GM19099 (cell line): ENCODE data around the gene SPEG.

Experiments used
- POLR2A ChIP-seq: IDR thresholded peaks from 3 replicates; pipeline ENCODE4 v1.6.1; 2011; ENCODE audit warnings: low read depth; ENCODE audit not compliant: insufficient read length; ENCODE audit errors: extremely low read depth

The SPEG gene

GRCh38 chr2:219507581-219508443 lies 73.2 kb downstream of the SPEG start:
- TF ChIP-seq POLR2A: no peak

DNA sequence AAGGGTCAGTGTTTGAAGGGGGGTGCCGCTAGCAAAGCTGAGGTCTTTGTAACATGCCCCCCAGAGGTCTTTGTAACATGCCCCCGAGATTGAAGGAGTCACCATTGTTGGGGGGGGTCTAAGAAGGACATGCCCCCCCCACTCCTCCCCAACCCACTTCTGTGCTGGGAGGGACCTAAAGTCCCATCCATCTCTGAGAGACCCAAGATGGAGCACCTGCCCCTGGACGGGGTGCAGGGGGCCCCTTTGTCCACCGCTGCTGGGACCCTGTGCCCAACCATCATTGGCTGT lies 73.7 kb downstream of the SPEG start:
- no peak for TF ChIP-seq POLR2A

DNA sequence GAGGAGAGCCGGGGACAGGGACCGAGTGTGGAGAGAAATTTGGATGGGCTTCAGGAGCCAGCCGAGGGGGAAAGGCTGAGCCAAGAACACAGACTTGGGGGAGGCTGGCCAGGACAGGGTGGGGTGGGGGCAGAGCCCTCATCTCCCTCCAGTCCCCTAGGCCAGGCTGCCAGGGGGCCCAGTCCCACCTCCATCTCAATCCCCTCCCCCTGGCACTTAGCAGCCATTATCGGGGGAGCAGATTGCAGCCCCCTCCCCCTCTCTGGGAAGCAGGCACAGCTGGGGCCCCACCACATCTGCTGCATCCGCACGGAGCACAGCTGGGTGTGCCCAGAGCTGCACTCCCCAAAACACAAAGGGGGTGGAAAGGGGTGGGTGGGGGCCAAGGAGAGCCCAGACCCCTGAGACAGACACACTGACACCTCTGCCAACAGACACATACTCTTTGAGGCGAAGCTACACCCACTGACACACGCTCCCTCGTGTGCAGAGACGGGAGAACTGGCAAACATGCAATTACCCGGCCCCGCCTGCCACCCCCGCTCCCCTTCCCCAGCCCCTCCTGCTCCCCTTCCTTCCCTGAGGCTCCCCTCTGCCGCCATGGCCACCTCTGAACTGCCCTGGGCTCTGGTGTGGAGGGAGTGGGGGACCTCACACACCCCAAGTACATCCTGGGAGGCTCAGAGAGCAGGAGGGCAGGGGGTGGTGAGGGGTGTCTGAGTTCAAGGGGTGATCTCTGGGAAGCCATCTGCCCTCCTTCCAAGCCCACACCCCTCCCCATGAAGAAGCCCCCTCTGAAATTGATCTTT lies 74.5 kb downstream of the SPEG start:
- TF ChIP-seq POLR2A: no peak

- TF ChIP-seq POLR2A: no peak
Measured at GRCh38 chr2:219509780-219510511, 75.3 kb downstream of the SPEG start.

GRCh38 chr2:219510512-219511135 lies 76.0 kb downstream of the SPEG start:
- no peak for TF ChIP-seq POLR2A

DNA sequence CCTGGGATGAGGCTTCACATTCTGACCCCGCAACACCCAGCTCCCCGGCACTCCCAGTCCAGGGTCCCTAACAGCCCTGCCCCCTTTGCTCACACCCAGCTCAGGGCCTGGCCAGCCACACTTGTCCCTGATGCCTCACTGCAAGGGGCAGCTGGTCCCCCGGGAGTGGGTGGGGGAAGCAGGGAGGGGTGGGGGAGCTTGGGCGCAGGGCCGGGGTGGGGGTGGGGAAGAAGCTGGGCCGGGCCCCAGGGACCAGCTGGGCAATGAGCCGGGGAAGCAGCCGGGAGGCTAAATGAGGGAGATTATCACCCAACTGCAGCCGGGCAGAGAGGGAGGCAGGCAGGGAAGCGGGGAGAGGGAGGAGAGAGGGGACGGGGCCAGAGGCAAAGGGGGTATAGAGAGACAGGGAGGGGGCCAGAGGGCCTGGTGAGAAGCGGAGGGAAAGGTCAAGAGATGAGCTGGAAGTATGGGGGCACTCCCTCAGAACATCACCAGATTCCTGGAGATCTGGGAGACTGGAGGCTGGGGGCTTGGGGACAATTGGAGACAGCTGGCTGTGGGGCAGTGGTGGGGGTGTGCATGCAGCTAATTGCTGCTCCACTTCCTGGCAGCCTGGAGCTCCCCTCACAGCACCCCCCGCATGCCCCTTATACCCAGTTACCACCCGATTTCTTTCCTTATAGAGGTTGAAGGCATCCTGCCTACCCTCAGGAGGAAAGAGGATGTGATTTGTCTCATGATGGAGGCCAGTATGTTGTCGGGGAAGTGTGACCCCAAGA lies 77.1 kb downstream of the SPEG start:
- TF ChIP-seq POLR2A: no peak

DNA sequence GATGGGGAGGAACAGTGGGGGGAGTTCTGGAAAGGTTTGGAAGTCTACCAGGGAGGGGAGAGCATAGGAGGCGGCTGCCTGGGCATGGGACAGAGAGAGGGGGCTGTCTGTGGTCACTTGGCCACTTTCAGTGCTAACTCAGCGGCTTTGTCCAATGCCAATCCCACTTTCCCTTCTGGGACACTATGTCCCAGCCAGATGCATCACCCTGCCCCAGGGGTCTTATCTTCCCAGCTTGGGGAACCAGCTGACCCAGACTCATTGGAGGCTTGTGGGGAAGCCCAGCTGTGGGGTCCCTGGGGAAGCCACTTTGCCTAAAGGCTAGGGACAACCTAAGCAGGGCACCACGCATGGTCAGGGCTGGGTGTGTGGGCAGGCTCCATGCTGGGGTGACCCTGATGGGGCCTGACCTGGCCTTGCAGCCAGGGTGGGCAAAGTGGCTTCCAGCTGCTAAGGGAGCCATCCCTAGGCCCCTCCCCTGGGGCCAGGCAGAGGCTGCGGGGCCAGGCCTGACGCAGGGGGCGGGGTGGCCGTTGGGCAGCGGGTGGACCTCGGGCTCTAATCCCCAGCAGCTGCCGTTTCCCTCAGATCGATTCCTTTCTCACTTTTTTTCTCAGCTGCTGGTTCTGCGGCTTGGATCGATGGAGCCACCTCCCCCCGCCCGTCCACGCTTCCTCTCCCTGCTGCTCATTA lies 78.0 kb downstream of the SPEG start:
- TF ChIP-seq POLR2A: no peak

DNA sequence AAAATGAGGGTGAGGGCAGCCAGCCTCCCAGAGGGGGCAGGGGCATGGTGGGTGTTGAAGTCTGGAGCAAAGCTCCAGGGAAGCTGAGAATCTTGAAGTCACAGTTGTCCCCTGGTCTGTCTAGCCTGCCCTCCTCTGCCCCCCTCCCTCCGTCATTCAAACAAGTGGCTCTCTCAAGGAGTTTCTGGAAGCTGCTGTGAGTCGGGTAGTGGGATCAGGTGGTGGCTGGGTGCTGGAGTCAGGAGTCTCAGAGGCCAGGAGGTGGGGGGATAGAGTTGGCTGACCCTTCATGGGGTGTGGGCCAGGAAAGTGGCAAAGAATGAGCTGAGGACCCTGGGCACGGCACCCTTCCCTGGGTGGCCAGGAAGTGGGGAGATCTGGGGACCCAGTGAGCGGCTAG lies 79.1 kb downstream of the SPEG start:
- TF ChIP-seq POLR2A: no peak

DNA sequence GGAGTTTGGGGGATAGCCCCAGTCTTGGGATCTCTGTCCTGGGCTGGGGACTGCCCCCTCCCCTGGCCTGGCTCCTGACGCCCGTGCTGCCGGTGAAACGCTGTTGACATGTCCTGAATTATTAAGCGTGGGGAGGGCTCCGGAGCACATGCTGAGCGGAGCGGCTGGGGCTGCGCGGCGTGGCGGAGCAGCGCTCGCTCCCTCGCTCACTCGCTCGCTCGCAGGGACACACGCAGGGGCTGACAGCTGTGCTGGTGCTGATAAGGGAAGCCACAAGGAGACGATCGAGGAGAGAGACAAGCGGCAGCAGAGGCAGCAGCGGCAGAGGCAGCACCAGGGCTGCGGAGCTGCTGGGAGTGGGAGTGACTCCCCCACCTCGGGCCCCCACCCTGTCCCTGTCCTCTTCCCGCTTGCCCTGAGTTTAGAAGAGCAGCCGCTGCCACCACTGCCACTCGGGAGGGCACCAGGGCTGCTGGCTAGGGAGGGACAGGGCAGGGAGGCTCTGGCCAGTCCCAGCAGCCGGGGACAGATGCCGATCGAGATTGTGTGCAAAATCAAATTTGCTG lies 79.6 kb downstream of the SPEG start, which contains the start of gene ASIC4:
Gene ASIC4 (plus strand): TSS at position 287 of the 566 bp plus-strand sequence. CDS start 243 bp downstream, at position 530.
- TF ChIP-seq POLR2A: no peak

- no peak for TF ChIP-seq POLR2A
Measured at GRCh38 chr2:219514836-219515235, 80.2 kb downstream of the SPEG start.

DNA sequence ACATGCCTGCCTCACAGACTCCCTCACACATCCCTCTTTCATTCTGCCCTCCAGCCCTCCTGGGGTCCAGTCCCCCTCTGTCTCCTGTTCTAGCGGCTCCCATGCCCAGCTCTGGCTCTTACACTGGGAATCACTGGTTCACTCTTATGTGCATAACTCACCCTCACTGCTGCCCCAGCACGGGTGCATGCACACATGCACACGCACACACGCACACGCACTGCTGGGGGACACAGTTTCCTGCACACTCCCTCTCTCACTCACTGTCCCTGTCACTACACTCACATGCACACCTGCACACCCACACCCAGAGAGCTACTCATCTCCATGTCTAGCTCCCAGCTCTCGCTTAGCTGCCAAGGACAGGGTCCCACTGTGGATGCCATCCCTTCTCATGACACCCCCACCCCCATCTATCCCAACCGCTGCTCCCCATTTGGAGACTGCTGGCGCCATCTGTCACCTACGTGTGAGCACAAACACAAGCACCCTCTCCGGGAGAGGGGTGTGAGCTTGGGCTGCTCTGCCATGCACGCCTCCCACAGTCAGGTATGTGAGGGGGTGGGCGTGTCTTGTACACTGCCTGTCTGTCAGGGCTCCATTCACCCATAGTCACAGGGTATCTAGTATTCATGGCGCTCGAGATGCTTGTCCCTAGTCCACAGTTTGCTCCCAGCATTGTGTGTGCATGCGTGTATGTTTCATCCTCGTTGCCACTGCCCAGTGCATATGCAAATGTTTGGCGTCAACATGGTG lies 81.4 kb downstream of the SPEG start:
- TF ChIP-seq POLR2A: no peak

DNA sequence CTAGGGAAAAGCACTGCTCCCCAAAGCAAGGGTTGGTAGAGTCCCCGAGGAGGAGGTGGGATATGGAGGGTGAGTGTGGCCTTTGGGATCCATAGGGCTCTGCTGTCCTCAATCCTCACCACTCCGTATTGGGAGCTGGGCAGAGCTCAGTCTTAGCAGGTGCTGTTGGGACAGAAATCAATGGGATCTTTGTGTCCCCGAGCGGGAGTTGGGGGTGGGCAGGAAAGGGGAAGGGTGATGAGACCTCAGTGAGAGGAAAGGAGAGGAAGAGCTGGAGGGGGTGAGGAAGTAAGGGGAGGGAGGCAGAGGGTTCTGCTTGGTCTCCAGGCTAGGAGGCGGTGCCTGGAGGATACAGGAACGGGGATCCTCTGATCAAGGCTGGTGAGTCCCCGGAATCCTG lies 82.2 kb downstream of the SPEG start:
- no peak for TF ChIP-seq POLR2A

DNA sequence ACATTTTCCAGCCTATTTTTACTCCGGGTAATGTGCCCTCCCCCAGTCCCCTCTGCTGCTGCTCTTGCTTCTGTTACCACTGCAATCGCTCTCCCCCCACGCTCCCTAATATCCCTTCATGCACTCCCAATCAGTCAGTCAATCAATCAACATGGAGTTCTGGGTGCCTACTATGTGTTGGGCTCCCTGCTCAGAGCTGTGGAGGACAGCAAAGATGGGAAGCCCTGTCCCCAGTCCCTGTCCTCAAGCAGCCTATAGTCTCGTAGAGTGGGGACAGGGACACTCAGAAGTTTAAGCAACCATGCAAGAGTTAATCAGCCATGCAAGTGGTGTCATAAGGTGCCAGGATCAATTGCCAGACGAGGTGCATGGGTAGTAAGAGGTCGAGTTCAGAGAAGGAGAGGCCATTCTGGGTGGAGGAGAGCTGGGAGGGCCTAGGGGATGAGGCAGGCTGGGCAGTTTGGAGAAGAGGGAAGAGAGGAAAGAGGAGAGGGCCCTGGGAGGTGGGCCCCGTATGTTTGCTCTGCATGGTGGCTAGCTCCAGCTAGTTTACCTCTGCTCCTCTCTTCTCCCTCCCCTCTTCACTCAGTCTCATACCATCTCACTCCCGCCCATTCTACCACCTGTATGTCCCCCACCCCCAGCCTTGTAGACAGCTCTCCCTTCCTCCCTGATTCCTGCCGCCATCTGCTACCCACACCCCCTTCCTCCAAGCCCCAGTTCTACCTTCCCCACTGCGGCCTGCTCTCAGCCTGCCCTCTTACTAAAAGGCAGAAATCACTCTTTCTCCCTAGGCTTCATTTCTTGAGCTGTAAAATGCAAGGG lies 83.5 kb downstream of the SPEG start:
- no peak for TF ChIP-seq POLR2A
